DOHH2 (cell line): Measurements from ENCODE around the gene RAB6B.

ENCODE experiments used
- H3F3A ChIP-seq: fragments of 200-600 bp; sonication (generic), shearing (Covaris generic); 2 replicates; pipeline ENCODE4 v1.6.0; 2016; ENCODE audit warnings: antibody characterized with exemption, mild to moderate bottlenecking; ENCODE audit not compliant: control insufficient read depth, insufficient read depth
- H3K27ac ChIP-seq: fragments of 200-600 bp; sonication (generic); 2 replicates; pipeline ENCODE4 v1.5.1; 2014; ENCODE audit warnings: low read depth, mild to moderate bottlenecking, low read length, moderate library complexity
- H3K27me3 ChIP-seq: fragments of 200-600 bp; sonication (generic); 2 replicates; pipeline ENCODE4 v1.6.1; 2014; ENCODE audit warnings: mild to moderate bottlenecking, low read length, mixed read lengths; ENCODE audit not compliant: control insufficient read depth
- H3K36me3 ChIP-seq: fragments of 200-600 bp; sonication (generic); 2 replicates; pipeline ENCODE4 v1.6.1; 2014; ENCODE audit warnings: mild to moderate bottlenecking, low read length, moderate library complexity, mixed read lengths; ENCODE audit not compliant: control insufficient read depth
- H3K4me1 ChIP-seq: fragments of 200-600 bp; sonication (generic); 2 replicates; pipeline ENCODE4 v1.6.1; 2014; ENCODE audit warnings: mild to moderate bottlenecking, low read length, mixed read lengths; ENCODE audit not compliant: control insufficient read depth
- H3K4me2 ChIP-seq: fragments of 200-600 bp; sonication (generic); 2 replicates; pipeline ENCODE4 v1.6.0; 2014; ENCODE audit warnings: mild to moderate bottlenecking, low read length, moderate library complexity
- H3K4me3 ChIP-seq: fragments of 200-600 bp; sonication (generic); 2 replicates; pipeline ENCODE4 v1.5.1; 2014; ENCODE audit warnings: mild to moderate bottlenecking, low read length, mixed read lengths
- H3K79me2 ChIP-seq: fragments of 200-600 bp; sonication (generic); 2 replicates; pipeline ENCODE4 v1.6.1; 2014; ENCODE audit warnings: mild to moderate bottlenecking, low read length, mixed read lengths; ENCODE audit not compliant: control insufficient read depth
- H3K9me2 ChIP-seq: fragments of 200-600 bp; sonication (generic); replicated peaks from 2 replicates; pipeline ENCODE4 v1.6.1; 2014; ENCODE audit warnings: mild to moderate bottlenecking, low read length, mixed read lengths; ENCODE audit not compliant: control insufficient read depth
- H3K9me3 ChIP-seq: fragments of 200-600 bp; sonication (generic); 2 replicates; pipeline ENCODE4 v1.6.1; 2014; ENCODE audit warnings: antibody characterized with exemption, low read length, mixed read lengths; ENCODE audit not compliant: control insufficient read depth, insufficient read depth
- H4K20me1 ChIP-seq: fragments of 200-600 bp; sonication (generic); 2 replicates; pipeline ENCODE4 v1.6.0; 2014; ENCODE audit warnings: low read depth, mild to moderate bottlenecking, antibody characterized with exemption, low read length, moderate library complexity; ENCODE audit not compliant: control insufficient read depth, insufficient read depth
- CTCF ChIP-seq: fragments of 200-600 bp; sonication (generic); IDR thresholded peaks from one replicate; pipeline ENCODE4 v1.5.1; 2014; ENCODE audit warnings: antibody characterized with exemption, mild to moderate bottlenecking, low read depth, low read length; ENCODE audit not compliant: poor library complexity, severe bottlenecking
- EZH2phosphoT487 ChIP-seq: fragments of 200-600 bp; sonication (generic); IDR thresholded peaks from 2 replicates; pipeline ENCODE4 v1.6.1; 2017; ENCODE audit warnings: borderline replicate concordance, mild to moderate bottlenecking, antibody characterized with exemption, low read length, moderate library complexity, mixed read lengths

The RAB6B gene

GRCh38 chr3:133937061-133937686 is 41.5 kb upstream of the RAB6B start:
- Histone ChIP-seq H3K27ac (no peak overlapping the region), H3K9me3 (no peaks in the 10 kb centered on the region), H3K4me1 (no peaks in the 10 kb centered on the region), H3K27me3 (no peaks in the 10 kb centered on the region), H4K20me1 (no peaks in the 10 kb centered on the region), H3K4me2 (no peak overlapping the region), H3K4me3 (no peak overlapping the region), H3K9me2 (no peaks in the 10 kb centered on the region), H3K79me2 (no peaks in the 10 kb centered on the region), H3K36me3 (no peaks in the 10 kb centered on the region), H3F3A (no peaks in the 10 kb centered on the region)
- TF ChIP-seq CTCF (no peak), EZH2phosphoT487 (no peak)

GRCh38 chr3:133935843-133936769 is 40.4 kb upstream of the RAB6B start:
- Histone ChIP-seq H3K4me2 (no peak overlapping the region), H3K9me3 (no peaks in the 10 kb centered on the region), H3K27ac (no peak overlapping the region), H3F3A (no peaks in the 10 kb centered on the region), H3K4me3 (no peak overlapping the region), H3K4me1 (no peaks in the 10 kb centered on the region), H3K27me3 (no peaks in the 10 kb centered on the region), H4K20me1 (no peaks in the 10 kb centered on the region), H3K79me2 (no peaks in the 10 kb centered on the region), H3K9me2 (no peaks in the 10 kb centered on the region), H3K36me3 (no peaks in the 10 kb centered on the region)
- TF ChIP-seq CTCF = no peak
- no peak for TF ChIP-seq EZH2phosphoT487

GRCh38 chr3:133934996-133935842 is 39.5 kb upstream of the RAB6B start:
- Histone ChIP-seq H3K4me1 (no peaks in the 10 kb centered on the region), H3K9me3 (no peaks in the 10 kb centered on the region), H3K79me2 (no peaks in the 10 kb centered on the region), H3K36me3 (no peaks in the 10 kb centered on the region), H3K9me2 (no peaks in the 10 kb centered on the region), H3K27ac (no peak overlapping the region), H4K20me1 (no peaks in the 10 kb centered on the region), H3K4me3 (no peak overlapping the region), H3F3A (no peaks in the 10 kb centered on the region), H3K27me3 (no peaks in the 10 kb centered on the region), H3K4me2 (no peak overlapping the region)
- TF ChIP-seq EZH2phosphoT487 = no peak
- no peak for TF ChIP-seq CTCF
